H1 (cell line): ENCODE results near the gene CHCHD3. TPM values are rescaled to one million over a fixed set of nuclear protein-coding genes. Genes with fewer than 3 reads are reported as not detected.

Source experiments
- GTF2F1 ChIP-seq: IDR thresholded peaks from 2 replicates; pipeline ENCODE4 v1.6.1; 2012; ENCODE audit warnings: low read depth, low read length, improper control_type of control experiment, borderline replicate concordance
- NRF1 ChIP-seq: IDR thresholded peaks from 2 replicates; pipeline ENCODE4 v1.6.1; 2011; ENCODE audit warnings: mild to moderate bottlenecking, low read depth, low read length, improper control_type of control experiment
- SAP30 ChIP-seq: fragments of 300-600 bp; sonication (generic); IDR thresholded peaks from 2 replicates; pipeline ENCODE4 v1.7.1; 2012; ENCODE audit warnings: low read length, moderate library complexity, mild to moderate bottlenecking, inconsistent platforms; ENCODE audit not compliant: insufficient read depth, insufficient replicate concordance
- polyA plus RNA-seq, 7 experiments: library from polyadenylated mRNA; depleted of rRNA in 3 of 7; stranded (reverse) in 5 of 7; unstranded in 2 of 7; fragments of >200 nt in 5 of 7; fragments of 200-250 nt in 2 of 7; gene quantifications; 1 replicate in 5 of 7; 2 replicates in 1 of 7; 4 replicates in 1 of 7; pipeline versions ENCODE4 v1.2.1 to v1.2.3, GENCODE V29; 2011 to 2013; ENCODE audit warnings: missing spikeins in 2 of 7, mixed read lengths in 2 of 7
- small RNA-seq: library from polyadenylated mRNA; stranded (forward); fragments of <200 nt; extraction: miRNeasy Mini kit (QIAGEN cat#:217004); gene quantifications from one replicate; pipeline ENCODE3, GENCODE V24; 2013; ENCODE audit not compliant: insufficient read depth
- total RNA-seq: library from RNA; stranded (reverse); fragmentation: NEBNext Ultra II Directional; extraction: Animal tissue kit (Norgen Biotek cat#: 25700); gene quantifications from 2 replicates; pipeline ENCODE4 v1.2.1, GENCODE V29; 2021
- TF ChIP-seq, protein P1 (sequence below): IDR thresholded peaks from 2 replicates; pipeline ENCODE4 v1.6.1; 2012; ENCODE audit warnings: inconsistent platforms

The CHCHD3 gene
- total and polyA plus RNA-seq, 2 of the 8 experiments (the other 6 are each of a cell fraction or from before 2014, with no cell fraction given) = 42.9 to 137 TPM

DNA sequence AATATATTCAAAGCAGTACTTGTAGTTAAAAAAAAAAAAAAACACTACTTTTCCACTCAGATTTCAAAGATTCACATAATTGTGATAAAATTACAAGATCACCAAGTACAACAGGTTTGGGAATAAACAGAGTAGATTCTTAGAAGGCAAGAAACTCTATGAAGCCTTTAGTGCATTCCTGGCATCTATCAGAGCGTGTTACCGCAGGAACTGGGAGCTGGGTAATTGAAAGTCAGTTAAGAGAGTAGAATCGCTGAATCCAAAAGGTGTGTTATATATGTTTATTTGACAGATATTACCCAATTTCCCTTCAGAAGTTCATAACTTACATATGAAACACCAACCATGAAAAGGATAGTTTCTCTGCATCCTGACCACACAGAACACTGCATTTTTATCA, 346.4 kb downstream of the CHCHD3 start (continued):
- TF ChIP-seq, protein P1, sequence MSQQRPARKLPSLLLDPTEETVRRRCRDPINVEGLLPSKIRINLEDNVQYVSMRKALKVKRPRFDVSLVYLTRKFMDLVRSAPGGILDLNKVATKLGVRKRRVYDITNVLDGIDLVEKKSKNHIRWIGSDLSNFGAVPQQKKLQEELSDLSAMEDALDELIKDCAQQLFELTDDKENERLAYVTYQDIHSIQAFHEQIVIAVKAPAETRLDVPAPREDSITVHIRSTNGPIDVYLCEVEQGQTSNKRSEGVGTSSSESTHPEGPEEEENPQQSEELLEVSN = no peak
- TF ChIP-seq SAP30 (no peak), GTF2F1 (no peak), NRF1 (no peak)

Small RNA genes within 50 kb of the gene (small RNA-seq; reads per million reads assigned to genes)
- not detected for gene RF00218
- gene RNU6-92P = not detected

Other genes with a start within 250 kb of the CHCHD3 start
- 67.3 and 69.1 TPM in 2 replicates for gene EXOC4, start 171.0 kb upstream of the CHCHD3 start, total RNA-seq
- gene EXOC4, start 171.0 kb upstream of the CHCHD3 start, polyA plus RNA-seq (2011; rRNA removed) = 20.7 and 27.0 TPM in 2 replicates